Measurements from ENCODE around the gene GOLGA6L10.
"Not testable (repeated sequence)": the region's sequence is repeated elsewhere in the genome, so short reads cannot be mapped to it uniquely, and the experiment has no call there.

- not testable (repeated sequence) for TF ChIP-seq CTCF (IDR thresholded peaks at IDR 0.05); ZFX (IDR thresholded peaks at IDR 0.05; ENCODE audit: borderline replicate concordance)
Measured at GRCh38 chr15:82324831-82325230, 24.4 kb downstream of the GOLGA6L10 start.
